Activated naive CD4-positive, alpha-beta T cell treated with anti-CD3 and anti-CD28 coated beads, Interleukin-2, amount 50 U/mL, for 72 hours (primary cell): ENCODE measurements around the gene SPOPL. TPM values are rescaled to one million over a fixed set of nuclear protein-coding genes. Genes with fewer than 3 reads are reported as not detected.
"Not testable (repeated sequence)": the region's sequence is repeated elsewhere in the genome, so short reads cannot be mapped to it uniquely, and the experiment has no call there.

Experiments
- ATAC-seq, 2 donors: fragments of 150-1000 bp; cut with Tn5 transposase; 2 replicates each; pipeline ENCODE4 v1.10.0; 2021; ENCODE audit warnings: mild to moderate bottlenecking in 2 of 2, moderate library complexity in 2 of 2
- DNase-seq, 2 donors: peaks; one replicate each; pipeline ENCODE4 v3.0.0; 2021 to 2022; ENCODE audit warnings: low spot score in 2 of 2
- H3K27ac Mint-ChIP-seq, 2 donors: one replicate each; pipeline ENCODE4 v1.8.0; 2022; ENCODE audit warnings: mild to moderate bottlenecking in 2 of 2, mixed read lengths in 2 of 2
- H3K36me3 Mint-ChIP-seq, 2 donors: one replicate each; pipeline ENCODE4 v1.8.0; 2022; ENCODE audit warnings: mixed read lengths in 2 of 2
- H3K9me3 Mint-ChIP-seq, 2 donors: one replicate each; pipeline ENCODE4 v1.8.0; 2022; ENCODE audit warnings: mixed read lengths in 2 of 2
- total RNA-seq, 2 donors: library from RNA; stranded (reverse); gene quantifications; one replicate each; pipeline ENCODE4 v1.2.3, GENCODE V29; 2022

SPOPL gene
- 10 to 100 TPM; 13.8 to 15.4 TPM for total RNA-seq

- ATAC-seq = peak; percentile 82 to 85
- H3K27ac Mint-ChIP-seq = peak within 1 kb of the TSS; percentile 94 to 97
- peaks cover 23 to 25% of the 10 kb centered on the region in 2 donors for H3K36me3 Mint-ChIP-seq
- peak; percentile 84 to 90 for DNase-seq
- H3K9me3 Mint-ChIP-seq = peaks cover 0 to 6% of the 10 kb centered on the region in 2 donors
These were observed at the start of gene SPOPL for GRCh38 chr2:138501425-138502254. Gene SPOPL, plus strand, starts transcription at chr2:138501770. Its CDS starts 48,447 bp downstream, at chr2:138550217.

- H3K27ac Mint-ChIP-seq = no peak overlapping the region
- ATAC-seq (no peak), DNase-seq (no peak)
- peaks cover 5 to 9% of the 10 kb centered on the region in 2 donors for H3K36me3 Mint-ChIP-seq
- H3K9me3 Mint-ChIP-seq = peaks cover 0 to 9% of the 10 kb centered on the region in 2 donors
These were observed 49.2 kb upstream of the SPOPL start for GRCh38 chr2:138452324-138452723.

- Mint-ChIP-seq H3K36me3 (peaks cover 14 to 19% of the 10 kb centered on the region in 2 donors), H3K27ac (no peak overlapping the region), H3K9me3 (peaks cover 6 to 19% of the 10 kb centered on the region in 2 donors)
- DNase-seq (no peak), ATAC-seq (no peak)
These were observed 47.8 kb upstream of the SPOPL start for GRCh38 chr2:138453815-138454214.

- no peak overlapping the region for H3K27ac Mint-ChIP-seq
- ATAC-seq (no peak), DNase-seq (no peak)
- H3K9me3 Mint-ChIP-seq = peaks cover 14 to 26% of the 10 kb centered on the region in 2 donors
- peaks cover 21 to 26% of the 10 kb centered on the region in 2 donors for H3K36me3 Mint-ChIP-seq
These were observed 46.8 kb upstream of the SPOPL start for GRCh38 chr2:138454761-138455160.

GRCh38 chr2:138455275-138455674 lies 46.3 kb upstream of the SPOPL start:
- DNase-seq = no peak
- Mint-ChIP-seq H3K27ac (no peak overlapping the region), H3K36me3 (peaks cover 25 to 28% of the 10 kb centered on the region in 2 donors), H3K9me3 (peaks cover 19 to 31% of the 10 kb centered on the region in 2 donors)
- no peak for ATAC-seq

- DNase-seq (no peak), ATAC-seq (no peak)
- Mint-ChIP-seq H3K36me3 (peaks cover 25 to 28% of the 10 kb centered on the region in 2 donors), H3K9me3 (peaks cover 19 to 34% of the 10 kb centered on the region in 2 donors), H3K27ac (no peak overlapping the region)
These were observed 45.9 kb upstream of the SPOPL start for GRCh38 chr2:138455691-138456090.

- H3K9me3 Mint-ChIP-seq = peaks cover 32 to 33% of the 10 kb centered on the region in 2 donors
- not testable (repeated sequence) for H3K27ac Mint-ChIP-seq, DNase-seq, ATAC-seq
- H3K36me3 Mint-ChIP-seq = peaks cover 25 to 41% of the 10 kb centered on the region in 2 donors
These were observed 38.9 kb upstream of the SPOPL start for GRCh38 chr2:138462689-138463088.

GRCh38 chr2:138468617-138469016 lies 33.0 kb upstream of the SPOPL start:
- DNase-seq = no peak
- Mint-ChIP-seq H3K27ac (no peak overlapping the region), H3K9me3 (peaks cover 2 to 3% of the 10 kb centered on the region in 2 donors), H3K36me3 (peaks cover 0 to 3% of the 10 kb centered on the region in 2 donors)
- no peak for ATAC-seq

GRCh38 chr2:138469411-138469810 lies 32.2 kb upstream of the SPOPL start:
- no peak for DNase-seq
- H3K36me3 Mint-ChIP-seq = no peaks in the 10 kb centered on the region
- ATAC-seq = no peak
- peak overlapping the region in 1 of 2 donors; percentile 22 for H3K27ac Mint-ChIP-seq
- no peaks in the 10 kb centered on the region for H3K9me3 Mint-ChIP-seq

GRCh38 chr2:138470941-138471340 lies 30.6 kb upstream of the SPOPL start:
- Mint-ChIP-seq H3K27ac (no peak overlapping the region), H3K9me3 (no peaks in the 10 kb centered on the region), H3K36me3 (no peaks in the 10 kb centered on the region)
- ATAC-seq (no peak), DNase-seq (no peak)

- Mint-ChIP-seq H3K9me3 (no peaks in the 10 kb centered on the region), H3K27ac (no peak overlapping the region)
These were observed 27.3 kb upstream of the SPOPL start for GRCh38 chr2:138474100-138474825.

GRCh38 chr2:138475277-138475776 lies 26.2 kb upstream of the SPOPL start:
- ATAC-seq = no peak
- no peak for DNase-seq
- no peaks in the 10 kb centered on the region for H3K9me3 Mint-ChIP-seq
- no peaks in the 10 kb centered on the region for H3K36me3 Mint-ChIP-seq
- H3K27ac Mint-ChIP-seq = no peak overlapping the region

More at GRCh38 chr2:138474100-138474825, 27.3 kb upstream of the SPOPL start:
- no peak for ATAC-seq
- no peak for DNase-seq
- H3K36me3 Mint-ChIP-seq = no peaks in the 10 kb centered on the region

GRCh38 chr2:138476186-138476585 lies 25.4 kb upstream of the SPOPL start:
- Mint-ChIP-seq H3K9me3 (no peaks in the 10 kb centered on the region), H3K27ac (no peak overlapping the region), H3K36me3 (no peaks in the 10 kb centered on the region)
- no peak for DNase-seq
- no peak for ATAC-seq

GRCh38 chr2:138476940-138477339 lies 24.6 kb upstream of the SPOPL start:
- DNase-seq = no peak
- no peaks in the 10 kb centered on the region for H3K9me3 Mint-ChIP-seq
- no peak overlapping the region for H3K27ac Mint-ChIP-seq
- no peak for ATAC-seq
- H3K36me3 Mint-ChIP-seq = no peaks in the 10 kb centered on the region

- not testable (repeated sequence) for H3K36me3 Mint-ChIP-seq, H3K9me3 Mint-ChIP-seq, DNase-seq, ATAC-seq, H3K27ac Mint-ChIP-seq
These were observed 18.8 kb upstream of the SPOPL start for GRCh38 chr2:138482796-138483195.

GRCh38 chr2:138485019-138485418 lies 16.6 kb upstream of the SPOPL start:
- H3K27ac Mint-ChIP-seq = no peak overlapping the region

More at GRCh38 chr2:138485019-138485418, 16.6 kb upstream of the SPOPL start:
- ATAC-seq (peak in 1 of 2 donors; percentile 43), DNase-seq (no peak)
- H3K36me3 Mint-ChIP-seq = peaks cover 0 to 6% of the 10 kb centered on the region in 2 donors
- peaks cover 0 to 5% of the 10 kb centered on the region in 2 donors for H3K9me3 Mint-ChIP-seq
